NCI-H146 (cell line): Measurements from ENCODE around the gene GLB1L3.
"Not testable (repeated sequence)": the region's sequence is repeated elsewhere in the genome, so short reads cannot be mapped to it uniquely, and the experiment has no call there.

Experiments used
- DNase-seq: peaks from one replicate; lab custom pipeline; 2025; lab: John Stamatoyannopoulos, UW

GLB1L3 gene

GRCh38 chr11:134343646-134344045 lies 67.5 kb downstream of the GLB1L3 start:
- no peak for DNase-seq

- DNase-seq = not testable (repeated sequence)
Observed at GRCh38 chr11:134344497-134345236, 68.5 kb downstream of the GLB1L3 start.

GRCh38 chr11:134345237-134345550 lies 69.0 kb downstream of the GLB1L3 start:
- DNase-seq = no peak

- no peak for DNase-seq
Observed at GRCh38 chr11:134346101-134346975, 70.2 kb downstream of the GLB1L3 start.

- DNase-seq = no peak
Observed at GRCh38 chr11:134346976-134347350, 70.8 kb downstream of the GLB1L3 start.

GRCh38 chr11:134347441-134347840 lies 71.3 kb downstream of the GLB1L3 start:
- DNase-seq = no peak

GRCh38 chr11:134349109-134349801 lies 73.1 kb downstream of the GLB1L3 start:
- no peak for DNase-seq

- DNase-seq = no peak
Observed at GRCh38 chr11:134349802-134350355, 73.7 kb downstream of the GLB1L3 start.

GRCh38 chr11:134350381-134350780 lies 74.2 kb downstream of the GLB1L3 start:
- DNase-seq = no peak

GRCh38 chr11:134352111-134352510 lies 75.9 kb downstream of the GLB1L3 start:
- no peak for DNase-seq

GRCh38 chr11:134355136-134355535 lies 79.0 kb downstream of the GLB1L3 start:
- DNase-seq = no peak

- DNase-seq = no peak
Observed at GRCh38 chr11:134355656-134356055, 79.5 kb downstream of the GLB1L3 start.

- DNase-seq = no peak
Observed at GRCh38 chr11:134356656-134357544, 80.7 kb downstream of the GLB1L3 start.

- no peak for DNase-seq
Observed at GRCh38 chr11:134357545-134357839, 81.3 kb downstream of the GLB1L3 start.

GRCh38 chr11:134358165-134358855 lies 82.1 kb downstream of the GLB1L3 start:
- DNase-seq = no peak

- no peak for DNase-seq
Observed at GRCh38 chr11:134358856-134359490, 82.8 kb downstream of the GLB1L3 start.

GRCh38 chr11:134359646-134360045 lies 83.5 kb downstream of the GLB1L3 start:
- DNase-seq = no peak

- DNase-seq = no peak
Observed at GRCh38 chr11:134360050-134360835, 84.1 kb downstream of the GLB1L3 start.

- DNase-seq = no peak
Observed at GRCh38 chr11:134361661-134362060, 85.5 kb downstream of the GLB1L3 start.
